Measurements from ENCODE around the gene KCTD11.
"Not testable (repeated sequence)": the region's sequence is repeated elsewhere in the genome, so short reads cannot be mapped to it uniquely, and the experiment has no call there.

KCTD11 gene

GRCh38 chr17:7336240-7337175 is 15.5 kb upstream of the KCTD11 start, which contains the start of gene ACAP1:
Gene ACAP1, plus strand, starts transcription at chr17:7336529. Its CDS starts 206 bp downstream, at chr17:7336735.
- no peak for ATAC-seq
- TF ChIP-seq CREB5 (CRISPR knock-in tag; IDR thresholded peaks at IDR 0.05; ENCODE audit: low read depth), result no peak
- TF ChIP-seq SNAI2 (CRISPR knock-in tag; IDR thresholded peaks at IDR 0.05), result no peak
- TF ChIP-seq ESRRG (CRISPR knock-in tag; IDR thresholded peaks at IDR 0.05), result no peak
- no peak for TF ChIP-seq POU6F1 (CRISPR knock-in tag; IDR thresholded peaks at IDR 0.05; ENCODE audit: borderline replicate concordance, low read depth)
- TF ChIP-seq ARNTL (CRISPR knock-in tag; IDR thresholded peaks at IDR 0.05; ENCODE audit: borderline replicate concordance, low read depth), result no peak
- TF ChIP-seq ZNF70 (CRISPR knock-in tag; IDR thresholded peaks at IDR 0.05), result no peak
- no peak for TF ChIP-seq ZC3H10 (CRISPR knock-in tag; IDR thresholded peaks at IDR 0.05)
- TF ChIP-seq ZNF565 (CRISPR knock-in tag; conservative IDR thresholded peaks at IDR 0.05; ENCODE audit: low read depth), result no peak
- no peak for TF ChIP-seq TOX (CRISPR knock-in tag; IDR thresholded peaks at IDR 0.05; ENCODE audit: borderline replicate concordance)
- no peak for TF ChIP-seq CSRNP3 (CRISPR knock-in tag; IDR thresholded peaks at IDR 0.05)

GRCh38 chr17:7337600-7337999 is 14.4 kb upstream of the KCTD11 start:
- ATAC-seq, result not testable (repeated sequence)

GRCh38 chr17:7340179-7340578 is 11.8 kb upstream of the KCTD11 start:
- no peak for TF ChIP-seq OSR1 (CRISPR knock-in tag; IDR thresholded peaks at IDR 0.05)
- TF ChIP-seq ZFP30 (CRISPR knock-in tag; IDR thresholded peaks at IDR 0.05), result no peak
- no peak for TF ChIP-seq PPARA (CRISPR knock-in tag; IDR thresholded peaks at IDR 0.05; ENCODE audit: borderline replicate concordance)
- TF ChIP-seq GLIS3 (CRISPR knock-in tag; IDR thresholded peaks at IDR 0.05), result no peak
- TF ChIP-seq ZFP3 (CRISPR knock-in tag; IDR thresholded peaks at IDR 0.05), result no peak
- TF ChIP-seq ZC3H10 (CRISPR knock-in tag; IDR thresholded peaks at IDR 0.05), result no peak
- TF ChIP-seq CREB5 (CRISPR knock-in tag; IDR thresholded peaks at IDR 0.05; ENCODE audit: low read depth), result no peak
- TF ChIP-seq ARNTL (CRISPR knock-in tag; IDR thresholded peaks at IDR 0.05; ENCODE audit: borderline replicate concordance, low read depth), result no peak
- no peak for ATAC-seq

GRCh38 chr17:7341842-7342241 is 10.1 kb upstream of the KCTD11 start:
- no peak for ATAC-seq
- TF ChIP-seq TCF4 (CRISPR knock-in tag; IDR thresholded peaks at IDR 0.05; ENCODE audit: borderline replicate concordance) (no peak), PATZ1 (CRISPR knock-in tag; IDR thresholded peaks at IDR 0.05; ENCODE audit: borderline replicate concordance) (no peak), TOX (CRISPR knock-in tag; IDR thresholded peaks at IDR 0.05; ENCODE audit: borderline replicate concordance) (no peak), POU6F1 (CRISPR knock-in tag; IDR thresholded peaks at IDR 0.05; ENCODE audit: borderline replicate concordance, low read depth) (no peak), ESRRG (CRISPR knock-in tag; IDR thresholded peaks at IDR 0.05) (no peak), PPARA (CRISPR knock-in tag; IDR thresholded peaks at IDR 0.05; ENCODE audit: borderline replicate concordance) (no peak), ZFP30 (CRISPR knock-in tag; IDR thresholded peaks at IDR 0.05) (no peak), OSR1 (CRISPR knock-in tag; IDR thresholded peaks at IDR 0.05) (no peak)
